Natural killer cell (primary cell): ENCODE data around the gene ITPKB. TPM values are rescaled to one million over a fixed set of nuclear protein-coding genes. Genes with fewer than 3 reads are reported as not detected.

Experiments used
- ATAC-seq, 3 donors: fragments of 150-1000 bp in 2 of 3; fragments of 200-7000 bp in 1 of 3; cut with Tn5 transposase; 1 replicate in 1 of 3; 2 replicates in 2 of 3; pipeline ENCODE4 v1.10.0; 2021; ENCODE audit warnings: mild to moderate bottlenecking in 2 of 3, moderate library complexity in 2 of 3
- DNase-seq, 2 donors: peaks; one replicate each; pipeline versions ENCODE4 v3.0.0 to v3.0.0-alpha.2; 2013 to 2021; ENCODE audit warnings: mixed read lengths in 1 of 2
- H3K27ac ChIP-seq: one replicate; pipeline ENCODE4 v1.5.1; 2013; ENCODE audit warnings: mild to moderate bottlenecking, low read length
- H3K27me3 ChIP-seq: one replicate; pipeline ENCODE4 v1.6.1; 2013; ENCODE audit warnings: low read length; ENCODE audit not compliant: control insufficient read depth, insufficient read depth
- H3K36me3 ChIP-seq: one replicate; pipeline ENCODE4 v1.6.1; 2013; ENCODE audit warnings: low read length; ENCODE audit not compliant: control insufficient read depth, insufficient read depth
- H3K4me1 ChIP-seq: one replicate; pipeline ENCODE4 v1.6.1; 2013; ENCODE audit warnings: low read length; ENCODE audit not compliant: control insufficient read depth, insufficient read depth
- H3K4me3 ChIP-seq: one replicate; pipeline ENCODE4 v1.5.1; 2013; ENCODE audit warnings: low read length
- H3K9me3 ChIP-seq: one replicate; pipeline ENCODE4 v1.6.1; 2013; ENCODE audit warnings: low read length; ENCODE audit not compliant: control insufficient read depth, insufficient read depth
- H3K27ac Mint-ChIP-seq, 2 donors: one replicate each; pipeline ENCODE4 v1.8.0; 2022; ENCODE audit warnings: mild to moderate bottlenecking in 2 of 2, mixed read lengths in 2 of 2, moderate library complexity in 1 of 2
- H3K27me3 Mint-ChIP-seq, 2 donors: one replicate each; pipeline ENCODE4 v1.8.0; 2022; ENCODE audit warnings: low read depth in 2 of 2, mixed read lengths in 2 of 2
- H3K36me3 Mint-ChIP-seq: one replicate; pipeline ENCODE4 v1.8.0; 2022; ENCODE audit warnings: mixed read lengths
- H3K4me1 Mint-ChIP-seq, 2 donors: one replicate each; pipeline ENCODE4 v1.8.0; 2022; ENCODE audit warnings: mixed read lengths in 2 of 2
- H3K4me3 Mint-ChIP-seq: one replicate; pipeline ENCODE4 v1.8.0; 2022; ENCODE audit warnings: mild to moderate bottlenecking, moderate library complexity, mixed read lengths
- H3K9me3 Mint-ChIP-seq, 2 donors: one replicate each; pipeline ENCODE4 v1.8.0; 2022; ENCODE audit warnings: mixed read lengths in 2 of 2
- CTCF ChIP-seq: fragments of 200-600 bp; IDR thresholded peaks from one replicate; pipeline ENCODE4 v1.8.0; 2022; ENCODE audit warnings: antibody characterized with exemption
- WGBS: methylation state at CpG from one replicate; pipeline ENCODE4 v1.1.7; 2013; ENCODE audit warnings: missing lambda C conversion rate; ENCODE audit not compliant: insufficient coverage; 5-methylcytosine and 5-hydroxymethylcytosine counted together
- intact Hi-C: fragments of 100-400 bp; cut with micrococcal nuclease; formaldehyde crosslinking; loops from one replicate; pipeline ENCODE4 v1.14.2; 2022
- total RNA-seq, 4 donors: library from RNA; stranded (reverse); fragments of 120-200 nt in 1 of 4; gene quantifications; one replicate each; pipeline versions ENCODE4 v1.2.3 to v1.2.4, GENCODE V29; 2013 to 2022

Gene ITPKB
- total RNA-seq, 3 donors from 2014 or later (not counting 1 experiment from before 2014, with no cell fraction given) = 92.2 to 133 (median 99.0) TPM

GRCh38 chr1:226734611-226735153, 4.4 kb downstream of the ITPKB start:
- Mint-ChIP-seq H3K36me3 (peaks cover 8% of the 10 kb centered on the region), H3K27ac (peak overlapping the region; percentile 84 to 86), H3K9me3 (no peaks in the 10 kb centered on the region), H3K4me3 (peak overlapping the region; percentile 87), H3K27me3 (no peaks in the 10 kb centered on the region), H3K4me1 (peaks cover 67 to 87% of the 10 kb centered on the region in 2 donors)
- H3K27ac ChIP-seq = no peak overlapping the region
- peaks cover 56% of the 10 kb centered on the region for H3K4me1 ChIP-seq
- intact Hi-C loops = loop anchor here (10.0 kb wide), 1 partner anchor 90 kb away; no protein-coding TSS in a partner anchor
- DNase-seq (peak in 1 of 2 donors; percentile 24), ATAC-seq (no peak)
- peaks cover 39% of the 10 kb centered on the region for H3K36me3 ChIP-seq
- no peaks in the 10 kb centered on the region for H3K9me3 ChIP-seq
- H3K27me3 ChIP-seq = no peaks in the 10 kb centered on the region
- no peak overlapping the region for H3K4me3 ChIP-seq
- WGBS = 70% methylated on average over 3 of the region's 3 CpGs
- no peak for TF ChIP-seq CTCF

DNA sequence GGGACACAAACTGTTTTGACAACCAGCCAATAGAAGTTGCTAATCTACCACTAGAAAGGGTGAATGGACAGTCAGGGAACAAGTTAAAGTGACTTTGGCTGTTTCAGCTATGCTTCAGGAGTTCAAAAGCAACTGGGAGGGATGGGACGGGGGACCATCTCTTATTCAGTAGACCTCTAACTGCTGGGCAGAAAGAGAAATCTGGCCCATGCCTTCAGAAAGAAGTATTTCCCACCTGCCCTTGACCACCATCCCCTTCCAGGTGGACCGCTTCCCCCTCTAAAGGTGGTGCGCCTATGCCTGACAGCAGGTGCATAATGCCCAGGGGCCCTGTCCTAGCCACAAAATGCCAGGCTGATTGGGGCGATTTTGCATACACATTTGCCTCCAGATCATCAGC, 5.2 kb downstream of the ITPKB start:
- Mint-ChIP-seq H3K27me3 (no peaks in the 10 kb centered on the region), H3K9me3 (no peaks in the 10 kb centered on the region), H3K27ac (peak overlapping the region; percentile 84 to 86), H3K36me3 (peaks cover 8% of the 10 kb centered on the region), H3K4me1 (peaks cover 62 to 84% of the 10 kb centered on the region in 2 donors), H3K4me3 (peak overlapping the region; percentile 87)
- intact Hi-C loops = loop anchor here (10.0 kb wide), 1 partner anchor 91 kb away; no protein-coding TSS in a partner anchor
- H3K27ac ChIP-seq = peak overlapping the region; percentile 47
- H3K27me3 ChIP-seq = no peaks in the 10 kb centered on the region
- DNase-seq (peak in 1 of 2 donors; percentile 18), ATAC-seq (no peak)
- no peak for TF ChIP-seq CTCF
- peaks cover 61% of the 10 kb centered on the region for H3K4me1 ChIP-seq
- H3K4me3 ChIP-seq = peak overlapping the region; percentile 17
- no peaks in the 10 kb centered on the region for H3K9me3 ChIP-seq
- H3K36me3 ChIP-seq = peaks cover 39% of the 10 kb centered on the region
- WGBS = 58% methylated on average over 4 of the region's 4 CpGs

GRCh38 chr1:226733304-226733703, 5.8 kb downstream of the ITPKB start:
- ATAC-seq (no peak), DNase-seq (peak in 1 of 2 donors; percentile 71)
- H3K36me3 Mint-ChIP-seq = peaks cover 8% of the 10 kb centered on the region
- peak overlapping the region; percentile 84 to 86 for H3K27ac Mint-ChIP-seq
- Histone ChIP-seq H3K4me1 (peaks cover 67% of the 10 kb centered on the region), H3K36me3 (peaks cover 39% of the 10 kb centered on the region), H3K9me3 (no peaks in the 10 kb centered on the region), H3K4me3 (peak overlapping the region; percentile 17), H3K27me3 (no peaks in the 10 kb centered on the region), H3K27ac (peak overlapping the region; percentile 18)
- intact Hi-C loops = loop anchor here (10.0 kb wide), 1 partner anchor 91 kb away; no protein-coding TSS in a partner anchor
- no peaks in the 10 kb centered on the region for H3K27me3 Mint-ChIP-seq
- H3K4me3 Mint-ChIP-seq = peak overlapping the region; percentile 87
- H3K9me3 Mint-ChIP-seq = no peaks in the 10 kb centered on the region
- H3K4me1 Mint-ChIP-seq = peaks cover 66 to 86% of the 10 kb centered on the region in 2 donors
- WGBS = 38% methylated on average over 2 of the region's 4 CpGs
- no peak for TF ChIP-seq CTCF
